ENCODE data around the gene ZNF200.
A peak's percentile ranks its signal among the peaks of the same experiment; 100 is the strongest.

ZNF200 gene

GRCh38 chr16:3256146-3256865 lies 21.3 kb upstream of the ZNF200 start, which contains the start of gene MEFV:
Gene MEFV, minus strand, starts transcription at chr16:3256633. Its CDS starts 46 bp downstream, at chr16:3256587.
- TF ChIP-seq TCF12 (IDR thresholded peaks at IDR 0.05; ENCODE audit: low read depth), result no peak
- TF ChIP-seq FOXM1 (IDR thresholded peaks at IDR 0.05; ENCODE audit: borderline replicate concordance, low read depth), result no peak
- TF ChIP-seq EP300 (IDR thresholded peaks at IDR 0.05; ENCODE audit: borderline replicate concordance), result no peak
- no peak for TF ChIP-seq USF1 (IDR thresholded peaks at IDR 0.05)
- TF ChIP-seq REST (IDR thresholded peaks at IDR 0.05; ENCODE audit: low read depth), result peak; percentile 56
- TF ChIP-seq YY1 (IDR thresholded peaks at IDR 0.05; ENCODE audit: low read depth), result no peak

- TF ChIP-seq ZBTB7A (IDR thresholded peaks at IDR 0.05; ENCODE audit: low read depth), result no peak
Measured at GRCh38 chr16:3254309-3254708, 19.4 kb upstream of the ZNF200 start.

GRCh38 chr16:3252967-3253366 lies 18.0 kb upstream of the ZNF200 start:
- no peak for TF ChIP-seq TCF12 (IDR thresholded peaks at IDR 0.05; ENCODE audit: low read depth)
- TF ChIP-seq NFIC (IDR thresholded peaks at IDR 0.05), result no peak
- no peak for TF ChIP-seq EP300 (IDR thresholded peaks at IDR 0.05; ENCODE audit: borderline replicate concordance)
- no peak for TF ChIP-seq TEAD4 (IDR thresholded peaks at IDR 0.05)

- TF ChIP-seq EP300 (IDR thresholded peaks at IDR 0.05; ENCODE audit: borderline replicate concordance) (no peak), ZBTB7A (IDR thresholded peaks at IDR 0.05; ENCODE audit: low read depth) (no peak), YY1 (IDR thresholded peaks at IDR 0.05; ENCODE audit: low read depth) (no peak), CEBPB (IDR thresholded peaks at IDR 0.05) (no peak), EGR1 (IDR thresholded peaks at IDR 0.05) (no peak), NFIC (IDR thresholded peaks at IDR 0.05) (no peak)
Measured at GRCh38 chr16:3249451-3249850, 14.5 kb upstream of the ZNF200 start.

GRCh38 chr16:3249020-3249419 lies 14.1 kb upstream of the ZNF200 start:
- TF ChIP-seq NFIC (IDR thresholded peaks at IDR 0.05), result no peak

- TF ChIP-seq CEBPB (IDR thresholded peaks at IDR 0.05), result no peak
- no peak for TF ChIP-seq TEAD4 (IDR thresholded peaks at IDR 0.05)
- TF ChIP-seq TAF1 (IDR thresholded peaks at IDR 0.05; ENCODE audit: low read depth), result no peak
- TF ChIP-seq CREB1 (IDR thresholded peaks at IDR 0.05; ENCODE audit: low read depth), result no peak
- no peak for TF ChIP-seq TCF12 (IDR thresholded peaks at IDR 0.05; ENCODE audit: low read depth)
- no peak for TF ChIP-seq FOXM1 (IDR thresholded peaks at IDR 0.05; ENCODE audit: borderline replicate concordance, low read depth)
- TF ChIP-seq NFIC (IDR thresholded peaks at IDR 0.05), result no peak
Measured at GRCh38 chr16:3248596-3248995, 13.6 kb upstream of the ZNF200 start.

- no peak for TF ChIP-seq USF1 (IDR thresholded peaks at IDR 0.05)
- no peak for TF ChIP-seq REST (IDR thresholded peaks at IDR 0.05; ENCODE audit: low read depth)
- no peak for TF ChIP-seq EGR1 (IDR thresholded peaks at IDR 0.05)
- TF ChIP-seq NFIC (IDR thresholded peaks at IDR 0.05), result no peak
- no peak for TF ChIP-seq CREB1 (IDR thresholded peaks at IDR 0.05; ENCODE audit: low read depth)
- TF ChIP-seq TCF12 (IDR thresholded peaks at IDR 0.05; ENCODE audit: low read depth), result no peak
- no peak for TF ChIP-seq ZBTB7A (IDR thresholded peaks at IDR 0.05; ENCODE audit: low read depth)
- no peak for TF ChIP-seq YY1 (IDR thresholded peaks at IDR 0.05; ENCODE audit: low read depth)
- no peak for TF ChIP-seq CEBPB (IDR thresholded peaks at IDR 0.05)
- no peak for TF ChIP-seq MAX (IDR thresholded peaks at IDR 0.05)
- TF ChIP-seq RAD21 (IDR thresholded peaks at IDR 0.05; ENCODE audit: low read depth), result no peak
- no peak for TF ChIP-seq TAF1 (IDR thresholded peaks at IDR 0.05; ENCODE audit: low read depth)
- no peak for TF ChIP-seq FOXM1 (IDR thresholded peaks at IDR 0.05; ENCODE audit: borderline replicate concordance, low read depth)
Measured at GRCh38 chr16:3246876-3247275, 11.9 kb upstream of the ZNF200 start.
